PC-3 (cell line): Measurements from ENCODE around the gene NTN1.

ENCODE experiments used
- EZH2phosphoT487 ChIP-seq: fragments of 300-600 bp; sonication (generic); IDR thresholded peaks from 2 replicates; pipeline ENCODE4 v1.6.1; 2018; ENCODE audit warnings: mild to moderate bottlenecking, antibody characterized with exemption, low read length, borderline replicate concordance
- TF ChIP-seq, protein P1 (sequence below): fragments of 300-600 bp; sonication (generic); conservative IDR thresholded peaks from 2 replicates; pipeline ENCODE4 v1.5.1; 2017; ENCODE audit warnings: antibody characterized with exemption, low read depth, mild to moderate bottlenecking, low read length

DNA sequence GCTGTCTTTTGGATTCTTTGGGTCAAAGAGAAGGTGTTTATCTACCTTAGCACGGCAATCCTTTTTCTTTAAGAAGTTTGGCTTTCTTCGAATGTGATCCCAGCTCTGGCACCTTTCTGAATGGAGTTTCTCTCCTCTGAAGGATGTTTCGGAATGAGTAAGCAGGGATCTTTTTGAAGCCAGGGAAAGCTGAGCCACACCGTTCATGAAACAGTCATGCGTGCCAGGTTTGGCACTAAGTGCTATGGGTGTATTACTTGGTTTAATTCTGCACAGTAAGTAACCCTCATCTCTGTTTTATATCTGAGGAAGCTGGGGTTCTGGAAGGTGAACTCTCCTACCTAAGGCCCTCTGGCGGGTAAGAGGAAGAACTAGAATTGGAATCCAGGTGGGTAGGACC, 234.5 kb downstream of the NTN1 start:
- TF ChIP-seq, protein P1, sequence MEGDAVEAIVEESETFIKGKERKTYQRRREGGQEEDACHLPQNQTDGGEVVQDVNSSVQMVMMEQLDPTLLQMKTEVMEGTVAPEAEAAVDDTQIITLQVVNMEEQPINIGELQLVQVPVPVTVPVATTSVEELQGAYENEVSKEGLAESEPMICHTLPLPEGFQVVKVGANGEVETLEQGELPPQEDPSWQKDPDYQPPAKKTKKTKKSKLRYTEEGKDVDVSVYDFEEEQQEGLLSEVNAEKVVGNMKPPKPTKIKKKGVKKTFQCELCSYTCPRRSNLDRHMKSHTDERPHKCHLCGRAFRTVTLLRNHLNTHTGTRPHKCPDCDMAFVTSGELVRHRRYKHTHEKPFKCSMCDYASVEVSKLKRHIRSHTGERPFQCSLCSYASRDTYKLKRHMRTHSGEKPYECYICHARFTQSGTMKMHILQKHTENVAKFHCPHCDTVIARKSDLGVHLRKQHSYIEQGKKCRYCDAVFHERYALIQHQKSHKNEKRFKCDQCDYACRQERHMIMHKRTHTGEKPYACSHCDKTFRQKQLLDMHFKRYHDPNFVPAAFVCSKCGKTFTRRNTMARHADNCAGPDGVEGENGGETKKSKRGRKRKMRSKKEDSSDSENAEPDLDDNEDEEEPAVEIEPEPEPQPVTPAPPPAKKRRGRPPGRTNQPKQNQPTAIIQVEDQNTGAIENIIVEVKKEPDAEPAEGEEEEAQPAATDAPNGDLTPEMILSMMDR: no peak
- TF ChIP-seq EZH2phosphoT487: no peak
